NCI-H345 (cell line): ENCODE results near the gene TMEM135.

Source experiments
- DNase-seq: peaks from one replicate; lab custom pipeline; 2025; lab: John Stamatoyannopoulos, UW

Gene TMEM135

DNA sequence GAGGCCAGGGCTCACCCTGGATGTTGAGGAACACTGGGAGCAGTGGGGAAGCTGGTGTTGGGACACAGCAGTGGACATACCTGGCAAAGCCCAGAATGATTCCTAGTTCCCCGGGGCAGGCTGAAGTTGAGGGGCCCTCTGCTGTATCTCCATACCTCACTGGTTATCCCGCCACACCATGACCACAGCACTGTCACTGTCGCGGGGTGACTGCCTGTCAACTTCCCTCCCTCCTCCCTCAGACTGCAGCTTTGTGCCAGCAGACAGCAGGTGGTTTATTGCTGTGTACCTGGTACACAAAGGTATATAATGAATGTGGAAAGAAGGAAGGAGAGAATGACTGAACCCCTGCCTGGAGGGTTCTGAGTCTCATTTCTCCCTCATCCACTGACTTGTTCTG lies 318.7 kb downstream of the TMEM135 start:
- peak; percentile 74 for DNase-seq

DNA sequence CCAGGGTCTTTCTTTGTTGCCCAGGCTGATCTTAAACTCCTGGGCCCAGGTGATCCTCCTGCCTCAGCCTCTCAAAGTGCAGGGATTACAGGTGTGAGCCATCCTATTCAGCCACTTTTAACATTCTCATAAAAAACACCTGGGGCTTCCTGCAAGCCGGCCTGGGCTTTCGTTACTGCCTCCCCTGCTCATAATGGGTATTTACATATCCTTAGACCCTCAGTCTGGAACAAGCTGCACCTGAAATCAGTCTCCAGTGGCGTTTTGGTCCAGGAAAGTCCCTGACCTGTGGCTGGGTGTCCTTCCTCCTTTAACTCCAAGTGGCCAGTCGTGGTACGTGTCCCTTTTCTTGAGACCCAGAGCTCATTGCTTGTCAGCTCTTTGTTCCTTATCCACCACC lies 320.7 kb downstream of the TMEM135 start:
- no peak for DNase-seq

DNA sequence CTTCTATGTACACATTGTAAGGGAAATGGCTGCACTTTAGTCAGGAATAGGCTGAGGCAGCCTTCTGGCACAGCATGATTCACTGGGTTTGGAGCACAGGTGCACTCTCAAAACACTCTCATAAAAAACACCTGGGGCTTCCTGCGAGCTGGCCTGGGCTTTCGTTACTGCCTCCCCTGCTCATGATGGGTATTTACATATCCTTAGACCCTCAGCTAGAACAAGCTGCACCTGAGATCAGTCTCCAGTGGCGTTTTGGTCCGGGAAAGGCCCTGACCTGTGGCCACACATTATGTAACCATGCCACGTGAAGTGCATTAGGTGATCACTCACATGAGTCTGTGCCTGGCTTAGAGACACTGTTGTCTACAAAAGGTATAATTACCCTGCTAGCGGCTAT lies 321.7 kb downstream of the TMEM135 start:
- peak; percentile 91 for DNase-seq

- DNase-seq, result no peak
These were observed 324.2 kb downstream of the TMEM135 start for GRCh38 chr11:87361891-87362290.

DNA sequence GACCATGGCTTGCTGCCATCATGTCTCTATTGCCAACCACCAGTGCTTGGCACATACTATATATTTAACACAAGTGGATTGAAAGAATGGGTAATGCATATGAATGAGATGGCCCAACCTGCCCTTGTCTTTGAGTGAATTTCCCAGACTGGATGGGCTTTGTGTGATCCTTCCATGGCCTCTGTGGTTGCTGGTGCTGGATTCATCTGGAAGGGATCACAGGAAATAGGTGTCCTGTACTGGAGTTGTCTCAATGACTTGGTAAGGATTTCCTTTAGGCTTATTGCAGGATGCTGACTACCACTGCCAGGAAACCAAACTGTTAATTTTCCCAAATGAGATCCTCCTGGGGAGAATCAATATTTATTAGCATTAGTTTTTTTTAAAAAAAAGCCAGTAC lies 328.6 kb downstream of the TMEM135 start:
- DNase-seq, result peak; percentile 47

- DNase-seq, result no peak
These were observed 329.1 kb downstream of the TMEM135 start for GRCh38 chr11:87366763-87367405.

DNA sequence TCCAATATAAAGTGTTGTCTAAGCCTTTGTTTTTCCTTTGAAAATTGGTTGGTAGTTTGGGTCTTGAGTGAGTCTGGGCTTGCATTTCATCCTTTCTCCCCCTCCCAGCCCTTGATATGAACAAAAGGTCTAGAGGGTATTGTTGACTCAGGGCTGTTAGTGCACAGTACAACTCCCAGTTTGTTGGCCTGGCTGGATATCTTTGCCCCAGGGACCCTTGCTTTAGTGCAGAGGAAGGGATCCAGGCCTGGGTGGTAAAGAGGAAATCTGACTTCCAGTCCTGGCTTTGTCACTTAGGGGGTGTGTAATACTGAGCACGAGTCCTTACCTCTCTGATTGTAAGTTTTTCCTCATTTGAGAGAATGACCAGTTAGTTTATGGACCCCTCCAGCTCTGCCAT lies 330.4 kb downstream of the TMEM135 start:
- DNase-seq, result peak; percentile 24

GRCh38 chr11:87368858-87369480 lies 331.2 kb downstream of the TMEM135 start:
- peak; percentile 87 for DNase-seq

DNA sequence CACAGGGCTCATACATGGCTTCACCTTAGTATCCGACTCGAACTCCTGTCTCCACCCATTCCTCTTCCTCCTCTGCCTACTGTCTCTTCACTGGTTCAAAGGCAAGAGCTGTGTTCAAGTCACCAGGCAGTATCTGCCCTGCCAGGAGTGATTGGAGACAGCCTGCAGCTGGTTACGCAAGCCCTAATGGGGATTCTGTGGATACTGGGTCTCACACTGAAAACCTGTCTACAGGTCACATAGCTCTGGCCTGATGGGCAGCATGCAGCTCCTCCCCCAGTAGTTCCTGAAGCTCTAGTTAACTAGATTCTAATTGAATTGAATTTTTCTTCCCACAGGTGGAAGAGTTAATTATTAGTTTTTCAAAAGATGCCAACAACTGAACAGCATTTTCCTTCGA lies 332.2 kb downstream of the TMEM135 start:
- no peak for DNase-seq

DNA sequence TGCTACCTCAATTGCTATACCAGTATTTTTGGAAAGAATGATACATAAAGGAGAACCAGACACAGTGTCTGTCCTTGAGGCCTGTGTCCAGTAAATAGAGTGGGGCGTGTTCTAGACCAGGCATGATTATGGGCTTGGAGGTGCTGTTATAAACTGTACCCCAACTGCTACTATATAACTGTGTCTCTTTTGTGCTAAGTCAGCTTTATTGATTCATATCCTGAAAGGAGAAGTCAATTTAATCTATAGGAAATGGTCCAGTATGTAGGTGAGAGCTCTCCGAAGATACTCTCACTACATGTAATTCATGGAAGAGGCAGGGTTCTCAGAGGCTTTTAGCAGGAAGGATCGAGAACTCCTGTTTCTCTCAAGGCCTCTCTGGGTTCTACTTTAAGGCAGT lies 334.3 kb downstream of the TMEM135 start:
- no peak for DNase-seq
